NT2/D1 (cell line): ENCODE results near the gene ERBB4.

Experiments used
- SUZ12 ChIP-seq: IDR thresholded peaks from 2 replicates; pipeline ENCODE4 v1.6.1; 2011; ENCODE audit not compliant: insufficient read length, insufficient read depth; ENCODE audit errors: extremely low read depth
- ZNF274 ChIP-seq: IDR thresholded peaks from 2 replicates; pipeline ENCODE4 v1.6.1; 2011; ENCODE audit warnings: mild to moderate bottlenecking, low read depth, low read length

GRCh38 chr2:211649331-211649730, 889.3 kb downstream of the ERBB4 start:
- TF ChIP-seq ZNF274 (no peak), SUZ12 (no peak)
